Measurements from ENCODE around the gene BCR.
A peak's percentile ranks its signal among the peaks of the same experiment; 100 is the strongest.

BCR gene

GRCh38 chr22:23277583-23278295 is 97.4 kb downstream of the BCR start:
- DNase-seq = no peak

- peak; percentile 34 for DNase-seq
Observed at GRCh38 chr22:23278883-23279675, 98.8 kb downstream of the BCR start.

- DNase-seq = no peak
Observed at GRCh38 chr22:23279781-23280180, 99.5 kb downstream of the BCR start.

DNA sequence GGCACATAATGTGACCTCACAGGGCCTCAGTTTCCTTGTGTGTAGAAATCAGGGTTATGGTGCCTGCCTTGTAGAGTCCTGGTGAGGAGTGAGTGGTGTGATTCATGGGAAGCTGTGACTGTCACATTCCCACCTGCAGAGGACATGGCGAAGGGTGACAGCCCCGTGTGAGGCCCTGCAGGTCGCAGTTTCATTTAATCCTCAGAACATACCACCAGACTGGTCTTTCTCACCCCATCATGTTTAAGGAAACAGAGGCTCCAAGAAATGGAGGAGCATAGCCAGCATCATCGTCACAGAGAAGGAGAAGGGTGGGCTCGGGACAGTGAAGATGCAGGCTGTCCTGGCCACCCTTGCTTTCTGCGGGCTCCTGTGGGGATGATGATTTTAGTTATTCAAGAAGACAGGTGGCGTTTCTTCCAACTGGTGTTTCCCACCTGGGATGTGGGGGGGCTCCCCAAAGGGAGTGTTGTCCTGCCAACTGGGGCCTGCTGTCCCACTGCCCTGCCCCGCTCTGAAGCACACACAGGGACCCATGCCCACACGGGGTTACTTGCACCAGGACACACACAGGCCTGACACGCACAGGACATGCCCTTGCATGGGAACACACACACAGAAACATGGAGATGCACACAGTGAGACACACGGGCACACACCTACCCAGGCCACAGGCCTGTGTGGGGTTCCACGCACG is 100.2 kb downstream of the BCR start:
- DNase-seq = no peak

- DNase-seq = no peak
Observed at GRCh38 chr22:23281053-23281405, 100.7 kb downstream of the BCR start.

DNA sequence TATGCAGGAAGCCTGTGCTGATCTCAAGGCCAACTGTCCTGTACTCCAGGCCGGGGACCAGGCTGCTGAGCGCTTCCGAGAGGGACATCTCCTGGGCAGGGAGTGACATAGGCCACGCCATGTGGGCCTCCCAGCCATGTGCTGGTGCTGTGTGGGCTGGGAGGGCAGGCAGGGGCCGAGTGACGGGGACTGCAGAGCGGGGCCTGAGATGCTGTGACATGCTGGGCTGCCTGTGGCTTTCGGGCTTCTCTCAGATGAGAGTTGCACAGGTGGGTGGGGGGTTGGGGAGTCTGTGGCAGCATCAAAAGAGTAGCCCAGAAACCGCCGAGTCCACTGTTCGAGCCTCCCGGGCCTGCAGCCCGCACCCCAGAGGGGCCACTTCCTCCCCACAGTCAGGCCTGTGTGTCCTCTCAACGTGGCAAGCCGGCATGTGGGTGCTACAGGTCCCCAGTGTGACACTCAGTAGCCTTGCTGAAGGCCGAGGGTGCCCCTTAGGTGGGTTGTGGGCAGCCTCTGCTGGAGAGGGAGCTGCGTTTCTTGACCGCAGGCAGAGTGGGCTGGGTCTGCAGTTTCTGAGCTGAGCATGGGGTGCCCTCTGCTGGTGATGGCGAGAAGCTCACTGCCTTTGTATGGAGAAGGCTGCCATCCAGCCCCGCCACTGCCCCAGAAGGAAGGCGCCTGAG is 101.2 kb downstream of the BCR start:
- peak; percentile 82 for DNase-seq

DNA sequence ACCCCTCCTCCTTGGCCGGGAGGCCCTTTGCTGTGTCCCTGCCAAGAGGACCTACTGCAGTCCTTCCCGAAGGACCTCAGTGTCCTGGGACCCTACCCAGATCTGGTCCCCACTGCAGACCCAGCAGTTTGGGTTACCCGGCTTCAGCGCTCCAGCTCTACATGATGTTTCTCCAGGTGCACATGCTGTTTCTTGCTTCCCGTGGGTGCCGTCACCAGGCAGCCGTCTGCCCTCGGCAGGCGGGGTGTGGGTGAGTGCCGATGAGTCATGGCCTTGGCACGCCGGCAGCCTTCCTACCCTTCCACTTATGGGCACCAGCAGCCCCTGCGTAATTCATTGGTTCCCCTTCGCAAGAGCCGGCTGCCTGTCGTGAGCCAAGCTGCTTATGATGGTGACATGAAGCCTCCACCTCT is 101.8 kb downstream of the BCR start:
- DNase-seq = no peak

GRCh38 chr22:23282516-23282915 is 102.2 kb downstream of the BCR start:
- no peak for DNase-seq

DNA sequence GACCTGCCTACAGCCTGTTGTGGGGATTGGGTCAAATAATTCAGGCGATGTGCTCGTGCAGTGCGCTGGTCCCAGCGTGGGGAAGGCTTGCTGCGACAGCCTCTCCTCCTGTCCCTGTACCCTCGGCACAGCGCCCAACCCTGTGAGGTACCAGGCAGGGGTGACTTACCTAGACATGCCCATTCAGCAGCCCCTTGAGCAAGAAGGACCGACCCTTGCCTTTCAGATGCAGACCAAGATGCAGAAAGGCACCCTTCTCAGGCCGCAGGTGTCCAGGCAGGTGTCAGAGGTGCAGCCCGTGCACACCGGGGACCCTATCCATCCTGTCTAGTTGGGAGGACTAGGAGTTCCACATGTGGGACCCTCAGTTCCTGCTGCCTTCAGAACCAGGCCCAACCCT is 102.7 kb downstream of the BCR start:
- no peak for DNase-seq

GRCh38 chr22:23283591-23284503 is 103.5 kb downstream of the BCR start:
- no peak for DNase-seq

- no peak for DNase-seq
Observed at GRCh38 chr22:23284504-23285033, 104.3 kb downstream of the BCR start.

DNA sequence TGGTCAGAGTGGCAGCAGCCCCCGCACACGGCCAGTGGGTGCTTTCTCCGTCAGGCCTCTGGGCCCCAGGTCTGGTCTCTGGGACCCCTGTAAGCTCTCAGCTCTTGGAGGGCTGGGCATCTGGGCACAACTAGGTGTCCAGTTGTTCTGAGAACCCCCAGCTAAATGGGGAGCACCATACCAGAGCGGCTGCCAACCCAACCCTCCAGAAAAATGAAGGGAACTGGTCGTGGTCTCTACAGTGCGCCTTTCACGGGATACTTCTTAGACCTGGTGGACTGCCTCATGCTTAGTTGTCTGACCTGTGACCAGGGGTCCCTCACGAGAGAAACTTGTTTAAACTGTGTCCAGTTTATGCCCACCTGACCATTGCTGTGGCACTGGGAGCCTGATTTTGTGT is 104.9 kb downstream of the BCR start:
- DNase-seq = no peak

DNA sequence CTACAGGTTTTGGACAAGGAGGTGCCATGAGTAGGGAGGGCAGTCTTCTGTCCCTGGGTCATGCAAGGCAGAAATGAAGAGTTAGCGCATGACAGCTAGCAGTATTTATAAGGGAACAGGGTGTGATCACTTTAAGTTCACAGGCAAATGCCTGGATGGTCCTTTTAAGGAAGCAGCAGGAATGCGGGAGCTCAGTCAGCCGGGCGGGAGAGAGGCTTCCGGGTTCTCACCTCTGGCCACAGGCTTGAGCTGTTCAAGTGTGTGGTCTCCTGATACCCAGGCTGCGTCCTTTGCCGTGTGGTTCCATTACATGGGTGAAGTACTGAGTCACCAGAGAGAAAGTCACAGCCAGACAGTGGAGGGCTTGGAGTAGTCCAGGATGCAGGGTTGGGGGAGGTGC is 105.4 kb downstream of the BCR start:
- DNase-seq = no peak

DNA sequence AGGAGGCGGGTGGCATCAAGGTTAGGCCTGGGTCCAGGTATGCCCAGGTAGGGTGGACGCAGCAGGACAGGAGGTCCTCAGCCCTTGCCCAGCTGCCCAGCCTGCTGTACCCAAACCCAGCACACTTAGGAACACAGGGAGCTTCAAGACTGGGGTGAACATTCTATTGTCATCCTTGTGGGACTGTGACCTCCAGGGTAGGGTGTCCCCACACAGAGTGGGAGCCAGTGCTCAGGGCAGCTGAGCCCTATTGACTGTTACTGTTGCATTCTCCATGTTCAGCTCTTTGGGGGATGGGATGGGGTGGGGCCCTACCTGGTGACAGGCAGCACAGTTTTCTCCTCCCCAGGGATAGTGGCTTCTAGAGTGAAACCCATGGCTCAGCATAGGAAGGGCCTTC is 106.0 kb downstream of the BCR start:
- no peak for DNase-seq

DNA sequence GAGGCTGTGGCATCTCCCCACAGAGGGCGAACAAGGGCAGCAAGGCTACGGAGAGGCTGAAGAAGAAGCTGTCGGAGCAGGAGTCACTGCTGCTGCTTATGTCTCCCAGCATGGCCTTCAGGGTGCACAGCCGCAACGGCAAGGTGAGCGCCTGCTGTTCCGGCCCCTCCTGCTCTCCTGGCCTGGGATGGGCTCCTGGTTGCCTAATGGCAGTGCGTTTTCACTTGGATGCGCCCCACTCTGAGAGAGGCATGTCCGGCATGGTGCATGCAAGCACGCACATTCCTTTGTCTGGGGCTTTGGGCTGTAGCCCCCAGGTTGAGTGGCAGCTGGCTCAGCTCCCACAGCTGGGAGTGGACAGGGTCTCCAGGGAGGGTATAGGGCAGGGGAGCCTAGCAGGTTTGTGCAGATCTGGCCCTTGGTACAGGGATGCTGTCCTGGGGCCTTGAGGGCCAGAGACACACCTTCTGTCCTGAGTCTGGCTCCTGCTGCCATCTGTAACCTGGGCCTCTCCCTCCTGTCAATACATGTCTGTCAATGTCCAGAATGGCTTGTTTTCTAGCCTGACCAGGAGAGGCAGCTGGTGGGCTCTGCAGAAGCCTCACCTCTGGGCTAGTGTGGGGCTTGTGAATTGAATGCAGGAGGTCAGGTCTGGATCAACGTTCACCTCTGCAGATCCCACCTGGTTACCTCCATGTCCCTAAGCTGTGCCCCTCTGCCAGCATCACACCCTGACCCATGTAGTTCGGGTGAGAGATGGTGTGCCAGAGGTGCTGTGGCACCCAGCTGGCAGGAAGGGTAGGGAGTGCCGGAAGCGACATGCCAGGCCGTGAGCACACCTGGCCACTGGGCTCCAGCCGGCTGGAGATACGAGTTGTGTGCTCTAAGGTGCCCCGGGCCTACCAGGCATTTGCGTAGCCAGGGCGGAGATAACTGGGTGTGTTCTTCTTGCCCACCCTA is 107.1 kb downstream of the BCR start:
- no peak for DNase-seq

- no peak for DNase-seq
Observed at GRCh38 chr22:23288301-23289129, 108.2 kb downstream of the BCR start.

DNA sequence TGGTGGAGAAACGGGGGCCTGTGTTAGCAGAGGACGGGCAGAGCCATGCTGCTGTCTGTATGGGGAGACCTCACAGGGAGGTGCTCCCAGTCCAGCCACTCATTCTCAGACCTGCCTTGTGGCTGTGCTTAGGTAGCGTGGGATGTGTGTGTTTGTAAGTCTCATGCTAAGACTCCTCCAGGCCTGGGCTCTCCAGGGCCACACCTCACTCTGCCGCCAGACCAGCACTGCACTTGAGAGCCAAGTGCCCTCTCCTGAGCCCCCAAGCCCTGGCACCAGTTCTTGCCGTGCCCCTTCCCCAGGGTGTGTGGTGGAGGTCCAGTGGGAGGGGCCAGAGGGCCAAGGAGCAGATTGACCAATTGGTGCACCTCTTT is 108.8 kb downstream of the BCR start:
- DNase-seq = no peak

- DNase-seq = peak; percentile 61
Observed at GRCh38 chr22:23289851-23290724, 109.8 kb downstream of the BCR start.
